ENCODE results near the gene GNAO1.
"Not testable (repeated sequence)": the region's sequence is repeated elsewhere in the genome, so short reads cannot be mapped to it uniquely, and the experiment has no call there.

GRCh38 chr16:56380778-56381485 lies 189.6 kb downstream of the GNAO1 start:
- not testable (repeated sequence) for TF ChIP-seq BDP1 (IDR thresholded peaks at IDR 0.05; ENCODE audit: insufficient read depth, insufficient read length); ELF1 (tag; IDR thresholded peaks at IDR 0.05); NCOR1 (IDR thresholded peaks at IDR 0.05); GABPA (tag; conservative IDR thresholded peaks at IDR 0.05; ENCODE audit: low read depth); CTCF (IDR thresholded peaks at IDR 0.05 in 2 of 3, conservative IDR thresholded peaks at IDR 0.05 in 1 of 3; ENCODE audit: insufficient read depth in 2 of 3, low read depth in 1 of 3, low read length in 3 of 3); NR1H2 (CRISPR knock-in tag; IDR thresholded peaks at IDR 0.05); COPS2 (conservative IDR thresholded peaks at IDR 0.05); POLR2AphosphoS5 (IDR thresholded peaks at IDR 0.05; ENCODE audit: control insufficient read depth, insufficient read depth, low read depth, low read length); NCOA1 (IDR thresholded peaks at IDR 0.05; ENCODE audit: low read depth); BACH1 (tag; IDR thresholded peaks at IDR 0.05); MAZ (CRISPR knock-in tag; conservative IDR thresholded peaks at IDR 0.05 in 1 of 2, IDR thresholded peaks at IDR 0.05 in 1 of 2); ZNF518B (CRISPR knock-in tag; IDR thresholded peaks at IDR 0.05)
- TF ChIP-seq, protein P1, sequence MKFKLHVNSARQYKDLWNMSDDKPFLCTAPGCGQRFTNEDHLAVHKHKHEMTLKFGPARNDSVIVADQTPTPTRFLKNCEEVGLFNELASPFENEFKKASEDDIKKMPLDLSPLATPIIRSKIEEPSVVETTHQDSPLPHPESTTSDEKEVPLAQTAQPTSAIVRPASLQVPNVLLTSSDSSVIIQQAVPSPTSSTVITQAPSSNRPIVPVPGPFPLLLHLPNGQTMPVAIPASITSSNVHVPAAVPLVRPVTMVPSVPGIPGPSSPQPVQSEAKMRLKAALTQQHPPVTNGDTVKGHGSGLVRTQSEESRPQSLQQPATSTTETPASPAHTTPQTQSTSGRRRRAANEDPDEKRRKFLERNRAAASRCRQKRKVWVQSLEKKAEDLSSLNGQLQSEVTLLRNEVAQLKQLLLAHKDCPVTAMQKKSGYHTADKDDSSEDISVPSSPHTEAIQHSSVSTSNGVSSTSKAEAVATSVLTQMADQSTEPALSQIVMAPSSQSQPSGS (CRISPR knock-in tag; IDR thresholded peaks at IDR 0.05): not testable (repeated sequence)
- TF ChIP-seq, protein P2, sequence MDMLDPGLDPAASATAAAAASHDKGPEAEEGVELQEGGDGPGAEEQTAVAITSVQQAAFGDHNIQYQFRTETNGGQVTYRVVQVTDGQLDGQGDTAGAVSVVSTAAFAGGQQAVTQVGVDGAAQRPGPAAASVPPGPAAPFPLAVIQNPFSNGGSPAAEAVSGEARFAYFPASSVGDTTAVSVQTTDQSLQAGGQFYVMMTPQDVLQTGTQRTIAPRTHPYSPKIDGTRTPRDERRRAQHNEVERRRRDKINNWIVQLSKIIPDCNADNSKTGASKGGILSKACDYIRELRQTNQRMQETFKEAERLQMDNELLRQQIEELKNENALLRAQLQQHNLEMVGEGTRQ (CRISPR knock-in tag; IDR thresholded peaks at IDR 0.05): not testable (repeated sequence)
